Stimulated activated CD4-positive, alpha-beta T cell treated with anti-CD3 and anti-CD28 coated beads, Interleukin-2, amount 100 ng/mL, for 24 hours (primary cell): ENCODE data around the gene P2RY10.
"Not testable (repeated sequence)": the region's sequence is repeated elsewhere in the genome, so short reads cannot be mapped to it uniquely, and the experiment has no call there.

Experiments
- DNase-seq, 2 donors: peaks; one replicate each; pipeline ENCODE4 v3.0.0-alpha.2; 2020

P2RY10 gene

DNA sequence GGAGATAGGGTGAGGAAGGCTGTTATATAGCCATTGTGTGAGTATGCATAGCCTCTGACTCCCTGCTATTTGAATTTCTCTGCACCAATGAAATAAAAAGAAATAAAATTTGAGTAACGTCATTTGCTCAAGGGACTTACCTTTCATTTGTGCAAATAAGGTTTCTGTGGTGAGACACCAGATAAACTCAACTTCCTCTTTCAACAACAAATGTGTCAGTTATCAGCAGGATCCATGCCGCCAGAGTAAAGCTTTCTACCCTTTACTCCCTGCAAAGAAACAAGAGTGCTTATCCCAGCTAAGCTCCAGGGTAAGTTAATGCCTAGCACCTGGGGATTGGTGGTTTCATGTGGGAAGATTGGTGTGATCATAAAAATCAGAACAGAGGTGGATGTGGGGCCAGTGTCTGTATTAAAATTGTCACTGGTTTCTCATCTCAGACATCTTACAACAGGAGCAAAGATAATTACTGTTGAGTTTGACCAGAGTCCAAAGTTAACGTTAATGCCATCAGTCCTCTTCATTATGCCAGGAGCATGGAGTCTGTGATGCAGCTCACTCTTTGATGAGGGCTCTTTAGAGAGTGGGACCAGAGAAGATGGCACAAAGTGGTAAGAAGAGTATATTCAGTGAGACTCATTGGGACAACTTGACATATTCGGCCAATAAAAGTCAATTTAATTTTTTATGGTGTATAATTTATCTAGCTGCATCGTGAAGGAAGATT is at the start of gene P2RY10:
P2RY10 (plus strand) TSS at position 206 of the 727 bp plus-strand sequence. CDS start 15,130 bp downstream, outside the sequence.
- peak in 1 of 2 donors; percentile 29 for DNase-seq

DNA sequence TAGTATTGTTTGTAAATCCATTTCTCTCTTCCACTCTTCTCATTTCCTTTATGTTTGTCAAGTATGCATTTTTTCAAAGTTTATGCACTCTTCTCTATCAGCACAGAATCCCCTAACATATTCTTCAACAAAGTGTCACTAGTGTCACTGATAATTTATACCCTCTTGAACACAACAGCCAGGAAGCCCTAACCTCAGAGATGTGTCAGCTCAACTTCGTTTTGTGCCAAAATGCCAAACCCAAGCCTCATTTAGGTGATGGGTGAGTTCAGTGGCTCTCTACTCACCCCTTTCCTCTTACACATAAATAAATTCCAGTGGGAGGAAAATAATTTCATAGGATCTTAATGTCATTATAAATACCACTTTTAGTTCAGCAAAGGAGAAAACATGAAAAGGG is 22.4 kb upstream of the P2RY10 start:
- DNase-seq, result no peak

- no peak for DNase-seq
These were observed 21.8 kb upstream of the P2RY10 start for GRCh38 chrX:78923198-78924015.

DNA sequence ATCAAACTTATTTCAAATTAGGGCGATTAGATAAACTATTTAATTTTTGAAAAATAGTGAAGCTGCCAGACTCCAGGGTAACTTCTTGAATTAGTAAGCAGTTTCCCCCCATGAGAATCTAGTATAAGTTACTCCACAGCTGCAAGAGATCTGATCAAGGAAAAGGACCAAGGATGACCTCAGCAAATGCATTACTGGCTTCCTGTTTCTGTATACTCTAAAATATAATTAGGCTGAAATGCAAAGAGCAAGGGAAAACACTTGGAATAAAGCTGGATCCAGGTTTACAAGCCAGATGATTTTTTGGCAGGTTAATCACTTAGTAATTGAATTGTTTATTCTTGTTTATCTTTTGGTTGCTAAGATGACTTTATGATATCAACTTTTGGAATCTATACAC is 13.4 kb upstream of the P2RY10 start:
- DNase-seq, result no peak

- no peak for DNase-seq
These were observed 10.3 kb upstream of the P2RY10 start for GRCh38 chrX:78934866-78935265.

- DNase-seq, result no peak
These were observed 840 bp upstream of the P2RY10 start for GRCh38 chrX:78944351-78944750.

DNA sequence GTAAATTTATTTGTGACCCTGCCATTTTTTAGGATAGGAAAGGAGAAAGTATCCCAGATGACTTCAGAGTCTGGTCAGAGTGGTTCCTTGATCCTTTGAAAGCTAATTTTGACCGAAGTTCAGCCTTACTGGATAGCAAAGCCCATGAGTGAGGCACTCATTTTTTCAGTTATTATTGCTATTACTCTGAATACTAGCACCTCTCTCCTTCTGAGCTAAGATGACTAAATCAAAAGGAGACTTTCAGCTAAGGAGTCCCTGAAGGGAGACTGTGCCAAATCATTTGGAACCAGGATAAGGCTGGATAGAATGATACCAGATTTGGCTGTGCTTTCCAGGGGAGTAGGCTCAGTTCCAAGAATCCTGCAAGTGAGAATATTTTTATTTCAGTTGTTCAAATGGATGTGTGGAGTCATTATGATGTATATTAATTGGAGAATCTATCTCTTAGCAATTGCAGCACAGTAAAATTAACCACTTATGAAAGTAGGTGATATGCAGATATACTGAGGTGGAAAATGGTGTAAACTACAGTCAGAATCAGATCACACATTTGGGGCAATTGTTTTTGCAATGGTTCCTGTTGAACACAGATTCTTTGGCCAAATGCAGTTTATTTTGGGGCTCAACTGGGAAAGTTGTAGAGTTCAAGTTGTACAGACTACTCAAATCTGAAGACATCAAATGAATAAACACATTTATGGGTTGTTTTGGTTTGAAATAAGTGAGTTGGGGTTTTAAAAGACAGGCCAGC is 1.2 kb downstream of the P2RY10 start:
- DNase-seq, result no peak

DNA sequence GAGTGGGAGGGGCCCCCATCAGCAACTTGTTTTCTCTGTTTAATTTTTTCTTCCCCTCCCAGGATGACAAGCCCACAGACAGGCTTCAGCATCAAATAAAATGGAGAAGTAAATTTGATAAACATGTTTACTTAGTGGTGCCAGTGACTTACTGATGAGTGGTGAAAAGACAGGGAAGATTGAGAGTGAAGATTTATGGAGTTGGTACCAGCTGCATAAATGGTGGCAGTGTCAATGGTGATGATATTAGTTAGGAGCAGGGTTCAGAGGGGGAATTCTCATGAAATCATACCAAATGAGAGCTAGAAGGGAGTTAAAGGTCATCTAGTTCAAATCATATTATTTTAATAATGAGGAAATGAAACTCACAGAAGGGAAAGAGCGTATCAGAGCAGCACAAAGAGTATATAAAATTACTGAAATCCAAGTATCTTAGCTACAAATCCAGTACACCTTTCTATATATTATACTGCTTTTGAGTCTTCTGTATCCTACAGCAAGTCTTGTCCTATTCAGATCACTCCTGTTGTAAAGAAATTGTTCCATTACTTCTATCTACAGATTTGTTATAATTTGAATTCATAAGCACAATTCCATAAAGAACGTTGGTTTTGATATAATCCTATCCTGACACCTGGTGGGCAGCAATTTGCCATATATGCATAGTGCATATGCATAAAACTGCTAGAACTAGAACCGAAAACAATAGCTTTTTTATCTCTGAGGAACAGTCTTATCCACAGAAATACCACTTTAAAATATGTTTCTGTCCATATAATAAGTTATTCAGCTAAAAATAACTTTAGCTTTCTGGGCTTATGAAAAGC is 5.0 kb downstream of the P2RY10 start:
- no peak for DNase-seq

DNA sequence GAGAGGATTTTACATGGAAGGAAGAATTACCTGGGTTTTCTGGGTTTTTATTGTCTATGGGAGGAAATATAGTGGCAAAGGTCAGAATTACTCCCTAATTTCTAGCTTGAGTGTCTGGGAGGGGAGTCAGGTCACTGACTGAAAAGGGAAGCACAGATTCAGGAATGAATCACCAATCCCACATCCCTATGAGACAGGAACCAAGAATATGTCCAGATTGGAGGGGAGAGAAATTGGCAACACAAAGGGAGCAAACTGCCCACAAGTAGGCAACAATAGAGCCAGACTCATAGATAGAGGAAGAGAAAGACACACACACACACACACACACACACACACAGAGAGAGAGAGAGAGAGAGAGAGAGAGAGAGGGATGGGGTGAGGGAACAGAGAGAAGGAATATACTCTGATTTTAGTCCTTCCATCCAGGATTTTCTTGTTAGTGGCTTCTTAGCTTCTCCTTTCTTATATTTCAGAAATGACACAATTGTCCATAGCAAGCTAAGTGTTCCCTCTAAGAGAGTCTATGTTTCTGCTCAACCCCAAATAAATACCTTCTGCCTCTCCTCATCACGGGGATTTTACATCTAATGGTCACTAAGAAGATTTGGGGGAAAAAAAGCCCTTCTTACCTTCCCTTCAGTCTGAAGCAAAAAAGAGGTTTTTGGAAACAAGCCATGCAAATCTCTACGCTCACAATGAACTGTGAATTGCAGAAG is 12.0 kb downstream of the P2RY10 start:
- no peak for DNase-seq

DNA sequence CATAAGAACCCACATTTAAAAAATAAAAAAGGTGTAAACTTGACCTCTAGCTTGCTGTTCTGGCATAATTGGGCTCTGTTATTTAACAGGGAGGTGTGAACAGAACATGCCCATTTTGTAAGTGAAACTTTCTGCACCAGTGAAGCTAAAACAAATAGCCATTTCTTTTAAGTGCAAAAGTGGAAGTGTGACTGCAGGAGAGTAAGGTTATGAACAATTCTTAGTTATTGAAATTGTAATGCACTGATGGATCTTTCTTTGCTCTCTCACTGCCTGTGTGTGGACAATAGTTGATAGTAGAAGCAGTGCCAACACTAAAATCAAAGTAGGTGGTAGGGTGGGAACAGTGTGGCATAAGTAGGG is 12.6 kb downstream of the P2RY10 start:
- DNase-seq, result no peak

DNA sequence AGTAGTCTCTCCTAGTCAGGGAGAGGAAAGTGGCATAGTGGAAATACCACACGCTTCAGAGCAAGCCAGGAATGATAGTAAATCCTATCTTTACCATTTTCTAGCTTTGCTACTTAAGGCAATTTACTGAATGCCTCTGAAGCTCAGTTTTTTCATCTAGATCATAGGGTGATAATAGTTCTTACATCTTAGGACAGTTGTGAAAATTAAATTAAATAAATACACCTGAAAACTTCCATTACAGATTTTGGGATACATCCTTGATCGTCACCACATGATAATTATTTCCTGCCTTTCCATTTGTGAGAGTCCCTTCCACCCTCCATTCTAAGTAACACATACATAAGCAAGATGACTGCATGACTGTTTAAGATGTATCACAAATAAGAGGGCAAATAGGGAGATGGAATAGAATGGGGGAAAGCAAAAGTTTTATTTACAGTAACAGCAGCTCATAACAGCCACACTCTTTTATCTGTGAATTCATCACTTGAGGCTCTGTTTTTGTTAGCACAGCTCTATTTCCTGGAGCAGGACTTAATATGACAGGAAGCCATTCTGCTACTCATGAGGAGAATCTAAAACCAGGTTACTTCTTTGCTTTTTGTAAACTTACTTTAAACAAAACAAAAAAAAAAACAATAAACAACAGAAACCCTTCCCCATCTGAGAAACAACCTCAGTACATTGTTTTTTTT is 13.4 kb downstream of the P2RY10 start:
- no peak for DNase-seq

DNA sequence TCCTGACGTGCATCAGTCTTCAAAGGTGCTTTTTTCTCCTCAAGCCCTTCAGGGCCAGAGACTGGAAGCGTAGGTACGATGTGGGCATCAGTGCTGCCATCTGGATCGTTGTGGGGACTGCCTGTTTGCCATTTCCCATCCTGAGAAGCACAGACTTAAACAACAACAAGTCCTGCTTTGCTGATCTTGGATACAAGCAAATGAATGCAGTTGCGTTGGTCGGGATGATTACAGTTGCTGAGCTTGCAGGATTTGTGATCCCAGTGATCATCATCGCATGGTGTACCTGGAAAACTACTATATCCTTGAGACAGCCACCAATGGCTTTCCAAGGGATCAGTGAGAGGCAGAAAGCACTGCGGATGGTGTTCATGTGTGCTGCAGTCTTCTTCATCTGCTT is 15.7 kb downstream of the P2RY10 start:
- DNase-seq, result no peak

DNA sequence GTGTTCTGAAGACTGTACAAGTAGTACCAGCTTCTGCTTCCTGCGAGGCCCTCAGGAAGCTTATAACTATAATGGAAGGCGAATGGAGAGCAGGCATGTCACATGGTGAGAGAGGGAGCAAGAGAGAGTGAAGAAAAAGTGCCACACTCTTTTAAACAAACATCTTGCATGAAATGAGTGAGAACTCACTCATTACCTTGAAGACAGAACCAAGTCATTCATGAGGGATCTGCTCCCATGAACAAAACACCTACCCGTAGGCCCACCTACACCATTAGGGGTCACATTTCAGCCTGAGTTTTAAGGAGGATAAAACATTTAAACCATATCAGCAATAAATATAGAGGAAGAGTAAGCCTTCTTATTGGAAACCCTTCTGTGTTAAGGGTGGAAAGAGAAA is 19.4 kb downstream of the P2RY10 start:
- DNase-seq, result no peak

DNA sequence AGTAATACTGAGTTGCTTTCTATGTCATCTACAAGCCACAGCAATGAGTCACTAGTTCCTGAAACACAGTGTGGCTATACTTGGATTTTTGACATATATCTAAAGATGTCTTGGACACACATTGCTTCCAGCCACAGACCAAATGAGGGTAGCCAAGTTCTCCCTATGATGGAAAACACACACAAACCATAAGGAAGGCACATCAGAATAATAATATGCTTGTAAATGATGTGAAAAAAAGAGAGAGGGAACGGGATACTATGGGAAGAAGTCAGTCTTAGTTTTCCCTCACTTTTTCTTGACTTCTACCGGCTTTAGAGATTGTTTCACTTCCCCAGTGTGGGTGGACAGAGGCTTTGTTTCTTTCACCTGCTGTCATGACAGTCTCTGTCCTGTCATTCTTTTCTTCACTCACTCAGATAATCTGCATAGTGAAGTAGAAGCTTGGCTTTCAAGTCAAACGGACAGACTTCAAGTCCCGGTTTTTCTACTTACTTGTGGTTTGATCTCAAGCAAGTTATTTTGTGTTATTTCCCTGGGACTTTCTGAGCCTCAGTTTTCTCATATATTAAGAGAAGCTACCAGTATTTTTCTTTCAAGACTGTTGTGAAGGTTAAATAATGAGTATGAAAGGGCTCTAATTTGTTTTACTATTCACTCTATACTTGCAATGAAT is 34.7 kb downstream of the P2RY10 start:
- DNase-seq, result peak in 1 of 2 donors; percentile 17

DNA sequence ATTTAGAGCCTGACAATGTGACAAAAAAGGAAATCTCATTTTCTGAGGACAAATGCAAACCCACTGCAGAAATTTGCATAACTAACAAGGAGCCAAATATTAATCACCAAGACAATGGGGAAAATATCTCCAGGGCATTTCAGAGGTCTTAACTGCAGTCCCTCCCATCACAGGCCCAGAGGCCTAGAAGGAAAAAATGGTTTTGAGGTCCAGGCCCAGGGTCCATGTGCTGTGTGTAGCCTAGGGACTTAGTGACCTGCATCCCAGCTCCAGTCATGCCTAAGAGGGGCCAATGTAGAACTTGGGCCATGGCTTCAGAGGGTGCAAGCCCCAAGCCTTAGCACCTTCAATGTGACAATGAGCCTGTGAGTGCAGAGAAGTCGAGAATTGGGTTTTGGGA is 44.2 kb downstream of the P2RY10 start:
- no peak for DNase-seq

GRCh38 chrX:78997870-78998558 is 52.8 kb downstream of the P2RY10 start:
- DNase-seq, result peak; percentile 5 to 18

DNA sequence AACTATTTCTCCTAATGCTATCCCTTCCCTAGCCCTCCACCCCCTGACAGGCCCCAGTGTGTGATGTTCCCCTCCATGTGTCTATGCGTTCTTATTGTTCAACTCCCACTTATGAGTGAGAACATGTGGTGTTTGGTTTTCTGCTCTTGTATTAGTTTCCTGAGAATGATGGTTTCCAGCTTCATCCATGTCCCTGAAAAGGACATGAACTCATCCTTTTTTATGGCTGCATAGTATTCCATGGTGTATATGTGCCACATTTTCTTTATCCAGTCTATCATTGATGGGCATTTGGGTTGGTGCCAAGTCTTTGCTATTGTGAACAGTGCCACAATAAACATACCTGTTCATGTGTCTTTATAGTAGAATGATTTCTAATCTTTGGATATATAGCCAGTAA is 62.3 kb downstream of the P2RY10 start:
- DNase-seq, result not testable (repeated sequence)
